Rectal smooth muscle tissue (tissue), 1 donor: ENCODE measurements around the gene LMO7.
"Not testable (repeated sequence)": the region's sequence is repeated elsewhere in the genome, so short reads cannot be mapped to it uniquely, and the experiment has no call there.

Experiments used
- H3K27ac ChIP-seq: one replicate; pipeline ENCODE4 v1.7.0; 2013; ENCODE audit warnings: low read depth, low read length, inconsistent platforms
- H3K27me3 ChIP-seq: one replicate; pipeline ENCODE4 v1.7.0; 2013; ENCODE audit warnings: low read length; ENCODE audit not compliant: control insufficient read depth, insufficient read depth
- H3K36me3 ChIP-seq: one replicate; pipeline ENCODE4 v1.7.0; 2013; ENCODE audit warnings: low read length; ENCODE audit not compliant: control insufficient read depth, insufficient read depth
- H3K4me1 ChIP-seq: one replicate; pipeline ENCODE4 v1.7.0; 2013; ENCODE audit warnings: low read length; ENCODE audit not compliant: control insufficient read depth, insufficient read depth
- H3K4me3 ChIP-seq: one replicate; pipeline ENCODE4 v1.7.0; 2013; ENCODE audit warnings: low read length
- H3K9ac ChIP-seq: one replicate; pipeline ENCODE4 v1.7.0; 2013; ENCODE audit warnings: low read length

Gene LMO7

DNA sequence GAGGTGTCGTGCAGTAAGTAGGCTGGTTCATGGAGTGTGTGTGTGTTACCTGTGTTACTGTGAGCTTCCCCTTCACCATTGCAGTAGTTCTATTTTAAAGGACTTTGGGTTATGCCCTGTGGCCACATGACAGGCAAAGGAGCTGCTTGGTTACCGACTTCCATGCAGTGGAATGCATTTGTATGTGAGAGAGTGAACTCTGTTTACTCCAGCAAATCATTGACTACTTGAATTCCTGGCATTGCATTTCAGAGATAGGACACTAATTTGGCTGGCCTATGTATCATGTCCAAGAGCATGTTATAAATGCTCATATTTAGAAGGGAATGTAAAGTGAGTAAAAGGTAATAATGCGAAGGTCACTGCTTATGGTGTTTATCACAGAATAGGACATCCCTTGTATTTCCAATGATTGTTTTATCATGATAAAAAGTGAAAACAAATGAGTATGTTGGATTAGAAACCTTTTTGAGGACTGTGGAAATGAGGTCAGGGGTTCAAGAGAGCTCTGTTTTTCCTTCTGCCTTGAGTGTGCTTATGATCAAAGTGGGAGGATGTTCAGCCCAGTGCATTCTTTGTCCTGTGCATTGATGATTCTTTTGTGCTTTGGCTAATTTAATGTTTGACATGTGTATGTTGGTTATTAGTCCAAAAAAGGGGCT lies 156.5 kb downstream of the LMO7 start:
- no peaks in the 10 kb centered on the region for H3K27me3 ChIP-seq
- H3K4me1 ChIP-seq = no peaks in the 10 kb centered on the region
- no peak overlapping the region for H3K9ac ChIP-seq
- H3K27ac ChIP-seq = no peak overlapping the region
- no peaks in the 10 kb centered on the region for H3K36me3 ChIP-seq
- no peak overlapping the region for H3K4me3 ChIP-seq

DNA sequence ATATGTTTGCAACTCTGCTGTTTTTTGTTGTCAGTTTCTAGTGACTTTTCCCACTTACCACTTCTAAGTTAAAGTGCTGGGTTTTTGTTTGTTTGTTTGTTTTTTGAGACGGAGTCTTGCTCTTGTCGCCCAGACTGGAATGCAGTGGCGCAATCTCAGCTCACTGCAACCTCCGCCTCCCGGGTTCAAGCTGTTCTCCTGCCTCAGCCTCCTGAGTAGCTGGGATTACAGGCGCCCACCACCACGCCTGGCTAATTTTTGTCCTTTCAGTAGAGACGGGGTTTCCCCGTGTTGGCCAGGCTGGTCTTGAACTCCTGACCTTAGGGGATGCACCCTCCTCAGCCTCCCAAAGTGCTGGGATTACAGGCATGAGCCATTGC lies 157.0 kb downstream of the LMO7 start:
- H3K4me1 ChIP-seq, H3K4me3 ChIP-seq, H3K27me3 ChIP-seq, H3K36me3 ChIP-seq, H3K27ac ChIP-seq, H3K9ac ChIP-seq: not testable (repeated sequence)

DNA sequence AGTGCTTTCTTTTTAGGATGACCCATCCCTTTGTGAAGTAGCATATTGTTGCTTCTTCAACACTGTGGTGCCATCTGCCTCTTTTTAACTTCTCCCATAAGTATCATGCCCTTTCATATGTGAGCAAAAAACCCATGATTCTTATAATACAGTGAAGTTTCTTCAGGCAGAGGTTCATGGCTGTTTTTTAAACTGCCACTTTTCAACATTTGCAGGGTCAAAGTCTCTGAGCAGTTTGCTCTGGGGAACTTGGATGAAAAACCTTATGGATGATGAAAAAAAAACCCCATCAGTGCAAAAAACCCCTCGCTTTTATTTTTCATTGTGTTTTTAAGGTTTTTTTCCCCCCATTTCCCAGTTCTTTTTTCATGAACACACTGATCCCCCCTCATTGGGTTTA lies 158.5 kb downstream of the LMO7 start:
- H3K36me3 ChIP-seq = no peaks in the 10 kb centered on the region
- no peaks in the 10 kb centered on the region for H3K4me1 ChIP-seq
- H3K9ac ChIP-seq = no peak overlapping the region
- H3K27ac ChIP-seq = no peak overlapping the region
- H3K4me3 ChIP-seq = no peak overlapping the region
- no peaks in the 10 kb centered on the region for H3K27me3 ChIP-seq

DNA sequence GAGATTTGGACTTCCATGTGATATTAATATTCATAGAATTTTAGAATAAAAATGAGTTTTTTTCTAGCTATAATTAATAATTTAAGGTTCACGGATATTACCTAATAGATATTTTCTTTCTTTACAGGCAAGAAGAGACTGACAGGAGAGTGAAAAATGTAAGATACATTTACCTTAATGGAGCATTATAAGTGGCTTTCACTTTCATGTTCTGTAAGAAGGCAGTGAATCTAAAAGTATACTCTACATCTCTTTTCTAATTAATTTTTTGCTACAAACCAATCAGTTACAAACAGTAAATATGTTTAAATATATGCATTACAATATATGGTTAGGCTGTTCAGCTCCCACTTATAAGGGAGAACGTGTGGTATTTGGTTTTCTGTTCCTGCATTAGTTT lies 159.1 kb downstream of the LMO7 start:
- no peak overlapping the region for H3K4me3 ChIP-seq
- H3K36me3 ChIP-seq = no peaks in the 10 kb centered on the region
- no peak overlapping the region for H3K9ac ChIP-seq
- H3K27me3 ChIP-seq = no peaks in the 10 kb centered on the region
- H3K27ac ChIP-seq = no peak overlapping the region
- no peaks in the 10 kb centered on the region for H3K4me1 ChIP-seq

DNA sequence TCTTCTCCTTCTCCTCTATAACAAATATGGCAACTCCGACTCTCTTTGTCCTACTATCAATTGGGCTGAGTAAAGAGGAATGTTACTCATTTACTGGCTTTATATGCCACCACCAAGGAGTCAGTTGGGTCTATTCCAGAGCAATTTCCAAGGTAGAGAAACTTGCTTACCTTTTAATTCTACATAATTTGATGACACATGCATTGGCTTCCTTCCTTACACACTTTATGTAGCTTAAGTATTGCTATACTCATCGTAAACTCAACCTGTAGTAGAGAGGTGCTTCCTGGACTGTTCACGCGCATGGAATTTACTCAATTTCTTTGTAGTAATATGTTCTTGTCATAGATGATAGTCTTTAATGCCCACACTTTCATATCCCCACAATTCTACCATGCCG lies 160.7 kb downstream of the LMO7 start:
- H3K9ac ChIP-seq = no peak overlapping the region
- H3K4me1 ChIP-seq = no peaks in the 10 kb centered on the region
- H3K27ac ChIP-seq = no peak overlapping the region

DNA sequence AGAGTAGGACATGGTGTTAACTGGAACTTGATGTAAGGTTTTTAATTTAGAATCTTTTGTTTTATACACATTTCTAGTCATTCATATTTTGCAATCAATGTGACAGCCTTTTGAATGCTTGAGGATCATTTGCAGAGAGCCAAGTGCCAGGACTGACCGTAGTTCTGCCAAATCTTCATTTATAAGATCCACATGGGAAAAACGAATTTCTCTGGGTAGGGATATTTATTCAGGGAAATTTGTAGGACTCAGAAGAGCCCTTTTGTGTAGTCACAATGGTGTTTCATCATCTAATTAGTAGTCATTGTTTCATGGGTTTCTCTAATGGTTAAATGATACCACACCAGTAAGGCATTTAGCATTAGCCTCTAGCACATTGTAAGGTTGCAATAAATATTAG lies 161.1 kb downstream of the LMO7 start:
- no peaks in the 10 kb centered on the region for H3K27me3 ChIP-seq
- H3K9ac ChIP-seq = no peak overlapping the region
- H3K4me1 ChIP-seq = no peaks in the 10 kb centered on the region
- H3K4me3 ChIP-seq = no peak overlapping the region
- no peak overlapping the region for H3K27ac ChIP-seq
- no peaks in the 10 kb centered on the region for H3K36me3 ChIP-seq

More for the DNA sequence above, 160.7 kb downstream of the LMO7 start:
- Histone ChIP-seq H3K4me3 (no peak overlapping the region), H3K36me3 (no peaks in the 10 kb centered on the region), H3K27me3 (no peaks in the 10 kb centered on the region)

DNA sequence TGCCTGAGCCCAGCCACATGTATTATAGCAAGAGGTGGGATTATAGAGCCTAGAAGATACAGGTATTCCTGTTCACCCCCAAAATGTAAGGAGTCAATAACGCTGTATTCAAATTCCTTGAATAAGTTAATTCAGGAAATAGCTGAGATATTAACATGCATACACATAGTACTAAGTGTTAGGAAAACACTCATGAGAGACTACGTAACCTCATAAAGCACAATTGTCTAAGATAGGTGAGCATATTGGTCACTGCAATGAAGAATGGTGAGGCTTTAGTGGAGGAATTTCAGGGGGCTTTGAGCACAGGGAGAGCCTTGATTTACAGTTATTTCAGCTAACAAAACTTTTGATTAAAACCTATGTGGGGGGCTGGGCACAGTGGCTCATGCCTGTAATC lies 161.6 kb downstream of the LMO7 start:
- Histone ChIP-seq H3K27ac (no peak overlapping the region), H3K4me3 (no peak overlapping the region), H3K36me3 (no peaks in the 10 kb centered on the region), H3K27me3 (no peaks in the 10 kb centered on the region), H3K9ac (no peak overlapping the region), H3K4me1 (no peaks in the 10 kb centered on the region)

DNA sequence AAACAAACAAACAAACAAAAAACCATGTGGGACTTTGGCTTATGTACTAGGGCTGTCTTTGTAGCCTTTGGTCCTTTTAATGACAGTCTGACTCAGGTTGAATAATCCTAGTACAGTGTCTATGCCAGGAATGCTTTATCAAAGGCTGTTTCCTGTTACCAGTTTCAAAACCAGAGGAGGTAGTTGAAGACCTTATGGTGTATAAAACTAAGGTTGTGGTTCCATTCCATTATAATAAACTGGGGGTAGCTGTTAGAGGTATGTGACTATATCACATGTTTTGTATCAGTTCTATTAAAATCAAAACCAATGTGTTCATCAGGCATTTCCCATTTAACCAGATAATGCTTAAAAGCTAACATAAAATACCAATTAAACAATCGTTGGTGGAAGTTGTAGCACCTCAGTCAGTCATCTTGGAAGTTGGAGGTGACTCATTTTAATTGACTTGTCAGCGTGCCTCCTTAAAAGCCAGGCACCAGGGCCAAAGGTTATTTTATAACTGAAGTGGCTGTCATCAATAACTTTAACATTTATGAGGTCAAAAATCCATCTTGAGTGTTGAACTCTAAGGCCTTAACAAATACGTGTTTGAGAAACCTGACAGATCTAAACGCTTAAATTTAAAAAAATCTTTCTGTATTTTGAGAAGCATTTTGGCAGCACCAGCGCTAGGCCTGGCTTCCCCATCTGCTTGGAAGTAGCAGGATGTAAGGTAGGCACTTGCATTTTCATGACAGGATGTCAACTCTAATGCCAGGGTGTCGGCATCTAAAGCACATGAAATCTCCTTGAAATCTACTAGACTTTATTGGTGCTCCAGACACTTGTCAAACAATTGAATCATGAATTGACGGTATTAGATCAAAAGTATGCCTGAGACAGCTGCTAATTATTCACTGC lies 162.5 kb downstream of the LMO7 start:
- H3K36me3 ChIP-seq = no peaks in the 10 kb centered on the region
- no peaks in the 10 kb centered on the region for H3K27me3 ChIP-seq
- no peak overlapping the region for H3K4me3 ChIP-seq
- no peak overlapping the region for H3K9ac ChIP-seq
- H3K27ac ChIP-seq = no peak overlapping the region
- no peaks in the 10 kb centered on the region for H3K4me1 ChIP-seq

DNA sequence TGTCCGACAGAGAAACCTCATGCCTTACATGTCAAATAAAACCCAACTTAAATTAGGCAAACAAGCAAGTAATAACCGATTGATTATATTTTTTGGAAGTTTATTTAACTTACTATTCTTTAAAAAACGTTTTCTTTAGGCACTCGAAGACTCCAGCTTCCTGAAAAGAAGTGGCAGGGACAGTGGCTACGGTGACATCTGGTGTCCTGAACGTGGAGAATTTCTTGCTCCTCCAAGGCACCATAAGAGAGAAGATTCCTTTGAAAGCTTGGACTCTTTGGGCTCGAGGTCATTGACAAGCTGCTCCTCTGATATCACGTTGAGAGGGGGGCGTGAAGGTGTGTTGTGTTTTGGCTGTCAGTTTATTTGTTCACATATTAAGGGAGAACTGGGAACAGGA lies 164.4 kb downstream of the LMO7 start:
- Histone ChIP-seq H3K4me3 (no peak overlapping the region), H3K36me3 (no peaks in the 10 kb centered on the region), H3K9ac (no peak overlapping the region), H3K27me3 (no peaks in the 10 kb centered on the region), H3K27ac (no peak overlapping the region), H3K4me1 (no peaks in the 10 kb centered on the region)

DNA sequence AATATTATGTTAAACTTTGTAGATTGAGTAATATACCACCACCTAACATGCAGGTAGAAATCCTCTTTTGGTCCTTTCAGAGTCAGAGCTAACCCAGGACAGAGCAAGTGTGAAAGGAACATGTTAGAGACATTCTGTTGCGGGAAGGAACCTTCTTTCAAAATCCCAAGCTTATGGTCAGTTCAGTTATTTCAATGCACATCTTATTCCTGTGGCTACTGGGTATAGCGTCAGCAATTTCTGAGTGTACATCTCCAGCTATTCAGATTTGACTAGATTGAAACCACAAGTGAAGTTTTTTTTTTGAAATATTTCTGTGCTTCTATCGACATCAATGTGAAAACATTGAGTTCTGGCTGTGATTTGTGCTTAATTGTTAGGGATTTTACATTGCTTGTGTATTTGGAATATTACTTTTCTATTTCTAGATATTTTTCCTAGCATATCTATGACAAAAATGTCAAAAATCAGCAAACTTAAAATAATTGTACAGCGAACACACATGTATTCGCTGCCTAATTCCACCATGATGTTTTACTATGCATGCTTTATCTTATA lies 165.3 kb downstream of the LMO7 start:
- H3K27me3 ChIP-seq = no peaks in the 10 kb centered on the region
- no peaks in the 10 kb centered on the region for H3K4me1 ChIP-seq
- peaks cover 3% of the 10 kb centered on the region for H3K36me3 ChIP-seq
- no peak overlapping the region for H3K4me3 ChIP-seq
- H3K27ac ChIP-seq = no peak overlapping the region
- no peak overlapping the region for H3K9ac ChIP-seq

DNA sequence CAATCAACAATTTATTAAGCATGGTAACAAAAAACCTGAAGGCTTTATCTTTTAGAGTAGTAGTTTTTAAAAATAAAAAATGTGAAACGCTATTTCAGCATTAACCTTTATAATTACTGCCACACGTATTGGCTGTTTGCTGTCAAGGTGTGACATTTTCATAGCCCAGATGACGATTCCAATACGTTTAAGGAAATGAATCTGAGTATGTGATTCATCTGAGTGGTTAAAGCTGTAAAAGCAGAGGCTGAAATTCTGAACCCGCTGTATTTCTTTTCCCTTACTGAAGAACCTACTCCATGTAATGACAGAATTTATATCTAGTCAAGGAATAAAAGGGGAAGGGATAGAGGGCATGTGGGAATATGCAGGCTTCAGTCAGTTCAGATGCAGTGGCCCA lies 166.0 kb downstream of the LMO7 start:
- no peaks in the 10 kb centered on the region for H3K4me1 ChIP-seq
- no peaks in the 10 kb centered on the region for H3K27me3 ChIP-seq
- H3K9ac ChIP-seq = no peak overlapping the region
- peaks cover 3% of the 10 kb centered on the region for H3K36me3 ChIP-seq
- H3K4me3 ChIP-seq = no peak overlapping the region
- H3K27ac ChIP-seq = no peak overlapping the region

DNA sequence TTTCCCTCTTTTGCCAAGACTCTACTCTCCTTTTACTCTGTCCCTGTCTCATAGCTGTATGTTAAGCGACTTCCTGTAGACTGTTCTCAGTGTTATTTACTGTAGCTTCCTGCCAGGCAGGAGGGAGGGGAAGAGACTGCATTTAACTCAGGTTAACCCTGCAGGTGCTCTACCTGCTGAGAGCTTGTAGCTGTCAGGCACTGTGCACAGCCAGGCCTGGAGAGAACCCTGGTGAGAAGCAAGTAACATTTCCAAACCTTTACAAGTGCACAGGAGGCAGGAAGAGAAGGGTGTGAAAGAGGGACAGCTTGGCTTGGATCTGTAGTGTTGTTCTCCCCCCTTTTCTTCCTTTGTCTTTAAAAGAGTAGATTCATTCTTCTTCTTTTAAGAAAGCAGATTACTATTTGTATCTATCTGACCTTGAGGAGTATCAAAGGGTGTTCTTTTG lies 167.1 kb downstream of the LMO7 start:
- Histone ChIP-seq H3K27me3 (no peaks in the 10 kb centered on the region), H3K27ac (no peak overlapping the region), H3K36me3 (peaks cover 3% of the 10 kb centered on the region), H3K9ac (no peak overlapping the region), H3K4me1 (no peaks in the 10 kb centered on the region), H3K4me3 (no peak overlapping the region)
